NCI-H526 (cell line): ENCODE results near the gene STARD13.

Source experiments
- DNase-seq, 2 experiments: peaks; one replicate each; lab custom pipeline; 2025; lab: John Stamatoyannopoulos, UW

STARD13 gene

GRCh38 chr13:33277037-33277740 lies 8.4 kb downstream of the STARD13 start:
- no peak for DNase-seq

- DNase-seq, result no peak
These were observed 9.0 kb downstream of the STARD13 start for GRCh38 chr13:33276570-33276969.

- no peak for DNase-seq
These were observed 9.6 kb downstream of the STARD13 start for GRCh38 chr13:33275916-33276315.

GRCh38 chr13:33274264-33274663 lies 11.3 kb downstream of the STARD13 start:
- no peak for DNase-seq

- DNase-seq, result no peak
These were observed 12.9 kb downstream of the STARD13 start for GRCh38 chr13:33272531-33273124.

- DNase-seq, result no peak
These were observed 13.8 kb downstream of the STARD13 start for GRCh38 chr13:33271759-33272158.

GRCh38 chr13:33270895-33271538 lies 14.5 kb downstream of the STARD13 start:
- no peak for DNase-seq

GRCh38 chr13:33265607-33266006 lies 19.9 kb downstream of the STARD13 start:
- DNase-seq, result no peak

GRCh38 chr13:33265133-33265532 lies 20.4 kb downstream of the STARD13 start:
- no peak for DNase-seq

- no peak for DNase-seq
These were observed 21.0 kb downstream of the STARD13 start for GRCh38 chr13:33264620-33264978.

GRCh38 chr13:33263976-33264619 lies 21.5 kb downstream of the STARD13 start:
- no peak for DNase-seq

GRCh38 chr13:33263484-33263883 lies 22.1 kb downstream of the STARD13 start:
- DNase-seq, result no peak

GRCh38 chr13:33262997-33263396 lies 22.6 kb downstream of the STARD13 start:
- no peak for DNase-seq

- DNase-seq, result no peak
These were observed 23.0 kb downstream of the STARD13 start for GRCh38 chr13:33262594-33262993.

- no peak for DNase-seq
These were observed 23.5 kb downstream of the STARD13 start for GRCh38 chr13:33262062-33262487.

- no peak for DNase-seq
These were observed 24.0 kb downstream of the STARD13 start for GRCh38 chr13:33261387-33262061.

GRCh38 chr13:33260168-33261098 lies 25.1 kb downstream of the STARD13 start:
- DNase-seq, result no peak

GRCh38 chr13:33259296-33259695 lies 26.3 kb downstream of the STARD13 start:
- no peak for DNase-seq

- no peak for DNase-seq
These were observed 26.8 kb downstream of the STARD13 start for GRCh38 chr13:33258808-33259193.

- no peak for DNase-seq
These were observed 27.4 kb downstream of the STARD13 start for GRCh38 chr13:33257841-33258807.
